Head of caudate nucleus (tissue), 42 donors: ENCODE measurements around the gene IFITM1.
"Not testable (repeated sequence)": the region's sequence is repeated elsewhere in the genome, so short reads cannot be mapped to it uniquely, and the experiment has no call there.

Experiments used
- DNase-seq, 42 donors: peaks; one replicate each; pipeline versions ENCODE4 v3.0.0 to v3.0.0-alpha.2; 2020 to 2021; ENCODE audit warnings: mixed read lengths in 7 of 42
- intact Hi-C: fragments of 100-400 bp; cut with DNase I; formaldehyde crosslinking; loops from one replicate; pipeline ENCODE4 v1.15.0; 2022

IFITM1 gene

DNA sequence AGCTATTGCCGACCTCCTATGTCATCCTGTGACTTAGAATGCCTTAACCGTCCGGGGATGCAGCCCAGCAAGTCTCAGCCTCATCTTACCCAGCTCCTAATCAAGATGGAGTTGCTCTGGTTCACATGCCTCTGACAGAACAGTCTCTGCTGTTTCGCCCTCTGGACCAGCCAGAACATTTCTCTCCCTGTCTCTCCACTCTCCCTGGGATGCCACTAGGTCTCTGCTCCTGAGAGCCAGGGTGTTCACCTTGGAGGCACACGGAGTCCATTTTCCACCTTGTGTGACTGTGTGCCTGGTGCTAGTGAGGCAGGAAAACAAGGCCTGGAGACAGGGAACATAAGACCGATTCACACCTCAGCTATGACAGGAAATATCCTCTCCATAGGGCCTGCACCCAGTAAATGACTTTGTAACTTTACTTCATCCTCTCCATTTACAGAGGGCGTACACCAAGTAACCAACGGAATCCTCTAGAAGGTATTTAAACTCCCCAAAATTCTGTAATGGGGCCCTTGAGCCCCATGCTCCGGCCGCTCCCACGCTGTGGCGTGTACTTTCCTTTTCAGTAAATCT is 38.7 kb downstream of the IFITM1 start:
- no peak for DNase-seq

DNA sequence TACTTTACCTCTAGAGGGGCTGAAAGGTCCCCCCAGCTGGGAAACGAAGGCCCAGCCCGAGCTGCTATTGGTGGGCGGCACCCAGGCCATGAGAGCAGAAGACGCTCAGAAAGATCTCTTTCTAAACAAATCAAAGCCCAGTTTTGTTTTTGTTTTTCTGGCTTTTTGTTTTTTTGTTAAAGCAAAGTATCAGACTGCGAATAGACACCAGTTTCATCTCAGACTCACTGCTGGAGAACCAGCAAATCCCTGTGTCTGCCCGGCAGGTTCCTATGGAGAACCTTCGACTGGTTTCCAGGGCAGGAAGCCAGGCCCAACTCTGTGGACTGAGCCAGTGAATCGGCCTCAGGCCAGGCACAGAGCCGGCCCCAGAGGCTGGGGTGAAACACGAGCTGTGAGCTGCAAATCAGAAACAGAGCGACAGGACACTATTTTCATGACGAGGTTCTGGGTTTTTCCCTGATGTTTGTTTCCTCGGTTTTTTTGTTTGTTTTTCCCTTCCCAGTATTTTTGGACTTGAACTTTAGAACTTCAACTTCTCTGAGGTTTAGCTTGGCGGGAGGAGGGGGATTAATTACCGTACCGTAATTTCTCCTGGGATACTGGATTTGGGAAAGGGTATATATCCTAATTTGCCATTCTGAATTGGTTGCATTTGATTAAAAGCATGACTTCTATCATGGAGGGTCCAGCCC is 39.5 kb downstream of the IFITM1 start:
- peak; percentile 38 to 86 (median 71) for DNase-seq
- intact Hi-C loops, result loop anchor here (10.0 kb wide), 2 partner anchors 49 to 149 kb away; partner anchors contain the start of genes BET1L, IFITM2 and RIC8A

More for the DNA sequence above, 38.7 kb downstream of the IFITM1 start:
- intact Hi-C loops, result loop anchor here (10.0 kb wide), 2 partner anchors 48 to 148 kb away; partner anchors contain the start of genes BET1L, IFITM2 and RIC8A

DNA sequence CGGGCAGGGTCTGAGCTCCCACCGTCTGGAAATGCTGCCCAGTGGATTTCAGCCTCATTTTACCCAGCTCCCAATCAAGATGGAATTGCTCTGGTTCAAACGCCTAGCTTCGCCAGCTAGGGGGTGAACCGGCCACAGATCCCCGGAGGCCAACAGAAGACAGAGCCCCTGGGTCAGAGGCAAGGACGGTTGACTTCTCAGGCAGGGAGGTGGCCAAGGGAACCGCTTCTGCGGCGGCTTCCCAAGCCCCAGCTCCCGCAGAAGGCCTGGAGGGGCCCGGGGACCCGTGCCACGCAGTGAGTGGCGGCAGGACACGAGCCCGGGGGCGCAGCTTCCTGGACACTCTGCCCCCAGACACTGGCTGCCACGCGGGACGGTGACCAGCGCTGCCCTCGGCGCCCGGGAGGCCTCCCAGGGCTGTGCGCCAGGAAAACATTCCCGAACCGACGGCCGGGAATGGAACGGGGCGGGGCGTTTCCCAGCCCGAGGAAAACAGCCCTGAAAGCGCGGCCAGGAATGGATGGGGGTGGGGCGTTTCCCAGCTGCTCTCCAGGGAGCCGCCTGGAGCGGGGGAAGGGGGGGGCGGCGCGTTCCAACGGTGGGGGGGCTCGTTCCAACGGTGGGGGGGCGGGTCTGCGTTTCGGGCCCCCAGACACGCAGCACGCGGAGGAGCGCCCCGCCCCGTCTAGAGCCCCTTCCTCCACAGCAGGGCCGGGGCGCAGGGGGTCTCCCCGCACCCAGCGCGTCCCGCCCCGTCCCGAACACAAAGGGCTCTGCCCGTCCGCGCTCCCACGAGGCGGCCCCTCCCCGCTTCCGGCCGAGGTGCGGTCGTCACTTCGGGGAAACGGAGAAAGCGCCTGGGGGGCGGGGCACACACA is 42.0 kb downstream of the IFITM1 start:
- intact Hi-C loops, result loop anchor here (10.0 kb wide), 2 partner anchors 51 to 151 kb away; partner anchors contain the start of genes BET1L, IFITM2 and RIC8A
- peak; percentile 51 to 91 (median 79) for DNase-seq

DNA sequence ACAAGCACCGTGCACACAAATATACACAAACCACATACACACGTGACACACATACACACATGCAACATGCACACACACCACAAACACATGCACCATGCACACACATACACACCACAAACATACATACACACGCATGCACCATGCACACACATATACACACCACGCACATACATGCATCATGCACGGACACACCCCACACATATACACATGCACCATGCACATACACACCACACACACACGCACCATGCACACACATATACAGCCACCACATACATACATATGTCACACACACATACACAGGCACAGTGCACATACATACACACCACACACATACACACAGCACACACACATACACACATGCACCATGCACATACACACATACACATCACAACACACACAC is 42.8 kb downstream of the IFITM1 start:
- DNase-seq, result no peak
- intact Hi-C loops, result loop anchor here (10.0 kb wide), 2 partner anchors 52 to 152 kb away; partner anchors contain the start of genes BET1L, IFITM2 and RIC8A

DNA sequence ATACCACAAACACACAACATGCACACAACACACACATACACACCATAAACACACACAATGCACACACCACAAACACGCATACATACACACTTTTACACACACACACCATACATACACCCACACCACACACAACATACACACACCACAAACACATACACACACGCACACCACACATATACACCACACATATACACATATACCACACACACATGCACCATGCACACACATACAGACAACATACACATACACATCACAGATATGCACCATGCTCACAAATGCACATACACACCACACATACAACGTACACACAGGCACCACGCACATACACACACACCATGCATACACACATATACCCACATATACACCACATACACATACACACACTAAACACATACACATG is 43.7 kb downstream of the IFITM1 start:
- no peak for DNase-seq
- intact Hi-C loops, result loop anchor here (10.0 kb wide), 2 partner anchors 53 to 153 kb away; partner anchors contain the start of genes BET1L, IFITM2 and RIC8A

DNA sequence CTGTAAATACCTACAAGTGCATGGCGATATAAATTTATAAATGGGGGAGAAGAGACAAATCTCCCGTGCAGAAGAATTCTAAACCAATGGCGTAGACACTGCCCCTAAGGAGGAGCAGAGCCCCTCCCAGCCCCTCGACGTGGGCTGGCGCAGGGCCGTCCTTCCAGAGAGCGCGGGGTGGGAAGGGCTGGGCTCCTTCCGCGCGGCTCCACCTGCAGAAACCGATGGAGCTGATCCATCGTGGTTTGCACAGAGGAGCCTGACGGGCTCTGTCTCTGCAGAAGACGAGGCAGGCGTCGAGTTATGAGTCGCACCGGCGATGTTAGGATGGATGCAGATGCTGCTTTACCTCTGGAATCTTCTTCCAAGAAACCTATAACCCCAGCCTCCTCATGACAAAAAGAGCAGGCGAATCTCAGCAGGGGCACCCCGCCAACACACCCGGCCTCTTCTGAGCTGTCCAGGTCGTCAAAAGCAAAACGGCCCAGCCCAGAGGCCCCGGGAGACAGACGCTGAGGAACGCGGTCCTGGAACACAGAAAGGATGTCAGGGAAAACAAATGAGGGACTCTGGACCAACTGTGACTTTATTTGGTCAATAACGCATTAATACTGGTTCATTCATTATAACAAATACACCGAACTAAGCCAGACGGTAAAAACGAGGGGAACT is 44.4 kb downstream of the IFITM1 start:
- intact Hi-C loops, result loop anchor here (10.0 kb wide), 2 partner anchors 53 to 153 kb away; partner anchors contain the start of genes BET1L, IFITM2 and RIC8A
- DNase-seq, result no peak

DNA sequence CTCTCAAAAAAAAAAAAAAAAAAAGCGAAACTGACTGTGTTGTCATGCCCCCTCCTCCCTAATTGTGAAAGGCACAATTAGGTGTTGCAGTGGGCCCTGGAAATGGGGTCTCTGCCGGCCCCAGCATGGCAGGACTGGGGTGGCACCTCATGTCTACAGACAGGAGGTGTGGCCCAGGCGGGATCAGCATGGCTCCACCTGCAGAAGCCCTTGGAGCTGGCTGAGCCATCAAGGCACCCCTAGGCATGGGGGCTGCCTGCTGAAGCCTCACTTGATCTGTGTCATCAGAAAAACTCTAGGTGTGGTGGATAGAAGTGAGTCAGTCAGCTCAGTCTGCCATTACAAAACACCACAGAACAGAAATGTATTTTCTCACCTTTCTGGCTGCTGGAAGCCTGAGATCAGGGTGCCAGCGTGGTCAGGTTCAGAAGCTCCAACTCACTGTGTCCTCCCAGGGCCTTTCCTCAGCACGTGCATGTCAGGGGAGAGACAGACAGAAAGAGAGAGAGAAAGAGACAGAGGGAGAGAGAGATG is 45.4 kb downstream of the IFITM1 start:
- peak in 6 of 42 donors; percentile 34 to 79 (median 60) for DNase-seq
- intact Hi-C loops, result loop anchor here (10.0 kb wide), 2 partner anchors 54 to 154 kb away; partner anchors contain the start of genes BET1L, IFITM2 and RIC8A

DNA sequence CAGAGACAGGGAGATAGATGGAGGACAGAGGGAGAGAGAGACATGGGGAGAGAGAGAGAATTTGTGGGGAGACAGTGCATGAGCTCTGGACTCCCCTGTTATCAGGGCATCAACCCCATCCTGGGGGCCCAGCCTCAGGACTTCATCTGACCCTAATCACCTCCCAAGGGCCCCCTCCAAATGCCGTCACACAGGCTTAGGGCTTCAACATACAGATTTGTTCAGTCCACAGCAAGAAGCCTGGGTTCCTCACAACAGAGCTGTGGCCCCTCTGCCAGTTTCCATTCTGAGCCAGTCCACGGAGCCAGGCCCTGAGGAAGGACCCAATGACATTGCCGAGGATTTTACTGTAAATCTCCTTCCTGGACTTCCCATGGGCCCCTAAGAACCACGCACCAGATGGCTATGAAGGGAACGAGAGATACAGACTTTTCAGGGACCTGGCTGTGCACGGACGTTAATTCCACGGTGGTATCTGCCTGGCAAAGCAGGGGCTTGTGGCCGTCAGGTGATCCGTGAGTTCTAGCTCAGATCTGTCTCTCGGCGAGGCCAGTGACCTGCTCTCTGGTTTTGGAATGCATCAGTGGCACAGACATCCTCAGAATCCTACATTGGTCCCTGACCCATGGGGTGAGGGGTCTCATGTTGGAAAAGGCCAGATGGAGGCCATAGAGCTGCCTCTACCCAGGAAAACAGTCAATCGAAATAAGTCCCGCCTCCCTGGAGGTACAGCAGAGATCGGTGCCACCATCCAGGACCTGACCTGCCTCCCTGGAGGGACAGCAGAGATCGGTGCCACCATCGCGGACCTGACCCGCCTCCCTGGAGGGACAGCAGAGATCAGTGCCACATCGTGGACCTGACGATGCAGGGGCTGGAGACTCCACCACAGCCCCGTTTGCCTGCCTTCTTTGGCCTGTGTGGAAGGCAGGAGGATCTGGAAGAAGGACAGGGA is 46.8 kb downstream of the IFITM1 start:
- intact Hi-C loops, result no loop called here

DNA sequence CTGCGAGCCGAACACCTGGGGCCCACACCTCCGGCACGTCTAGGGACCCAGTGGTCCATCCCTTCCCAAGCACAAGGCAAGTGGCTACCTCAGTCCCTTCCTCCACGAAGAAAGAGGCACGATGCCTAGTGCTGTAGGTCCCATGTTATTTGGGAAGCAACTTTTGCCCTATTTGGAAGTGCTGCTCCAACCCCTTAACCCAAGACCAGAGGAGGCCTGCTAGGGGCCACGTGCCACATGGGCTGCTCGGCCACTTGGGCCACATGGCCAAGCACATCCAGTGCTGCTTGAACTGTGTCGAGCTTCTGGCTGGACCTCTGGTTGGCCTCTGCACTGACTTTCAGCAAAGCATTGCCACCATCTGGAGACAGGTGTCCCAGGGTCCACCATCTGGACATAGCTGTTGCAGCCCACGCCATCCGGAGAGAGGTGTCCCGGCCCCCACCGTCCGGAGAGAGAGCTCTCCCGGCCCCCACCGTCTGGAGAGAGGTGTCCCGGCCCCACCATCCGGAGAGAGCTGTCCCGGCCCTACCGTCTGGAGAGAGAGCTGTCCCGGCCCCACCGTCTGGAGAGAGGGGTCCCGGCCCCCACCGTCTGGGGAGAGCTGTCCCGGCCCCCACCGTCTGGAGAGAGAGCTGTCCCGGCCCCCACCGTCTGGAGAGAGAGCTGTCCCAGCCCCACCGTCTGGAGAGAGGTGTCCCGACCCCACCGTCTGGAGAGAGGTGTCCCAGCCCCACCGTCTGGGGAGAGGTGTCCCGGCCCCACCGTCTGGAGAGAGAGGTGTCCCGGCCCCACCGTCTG is 49.0 kb downstream of the IFITM1 start:
- intact Hi-C loops, result no loop called here
- peak in 1 of 42 donors; percentile 20 for DNase-seq

More for the DNA sequence above, 46.8 kb downstream of the IFITM1 start:
- no peak for DNase-seq

DNA sequence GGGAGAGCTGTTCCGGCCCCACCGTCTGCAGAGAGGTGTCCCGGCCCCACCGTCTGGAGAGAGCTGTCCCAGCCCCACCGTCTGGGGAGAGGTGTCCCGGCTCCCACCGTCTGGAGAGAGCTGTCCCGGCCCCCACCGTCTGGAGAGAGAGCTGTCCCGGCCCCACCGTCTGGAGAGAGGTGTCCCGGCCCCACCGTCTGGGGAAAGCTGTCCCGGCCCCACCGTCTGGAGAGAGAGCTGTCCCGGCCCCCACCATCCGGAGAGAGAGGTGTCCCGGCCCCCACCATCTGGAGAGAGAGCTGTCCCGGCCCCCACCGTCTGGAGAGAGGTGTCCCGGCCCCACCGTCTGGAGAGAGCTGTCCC is 49.6 kb downstream of the IFITM1 start:
- DNase-seq, result peak in 1 of 42 donors; percentile 3
- intact Hi-C loops, result not testable (repeated sequence)

DNA sequence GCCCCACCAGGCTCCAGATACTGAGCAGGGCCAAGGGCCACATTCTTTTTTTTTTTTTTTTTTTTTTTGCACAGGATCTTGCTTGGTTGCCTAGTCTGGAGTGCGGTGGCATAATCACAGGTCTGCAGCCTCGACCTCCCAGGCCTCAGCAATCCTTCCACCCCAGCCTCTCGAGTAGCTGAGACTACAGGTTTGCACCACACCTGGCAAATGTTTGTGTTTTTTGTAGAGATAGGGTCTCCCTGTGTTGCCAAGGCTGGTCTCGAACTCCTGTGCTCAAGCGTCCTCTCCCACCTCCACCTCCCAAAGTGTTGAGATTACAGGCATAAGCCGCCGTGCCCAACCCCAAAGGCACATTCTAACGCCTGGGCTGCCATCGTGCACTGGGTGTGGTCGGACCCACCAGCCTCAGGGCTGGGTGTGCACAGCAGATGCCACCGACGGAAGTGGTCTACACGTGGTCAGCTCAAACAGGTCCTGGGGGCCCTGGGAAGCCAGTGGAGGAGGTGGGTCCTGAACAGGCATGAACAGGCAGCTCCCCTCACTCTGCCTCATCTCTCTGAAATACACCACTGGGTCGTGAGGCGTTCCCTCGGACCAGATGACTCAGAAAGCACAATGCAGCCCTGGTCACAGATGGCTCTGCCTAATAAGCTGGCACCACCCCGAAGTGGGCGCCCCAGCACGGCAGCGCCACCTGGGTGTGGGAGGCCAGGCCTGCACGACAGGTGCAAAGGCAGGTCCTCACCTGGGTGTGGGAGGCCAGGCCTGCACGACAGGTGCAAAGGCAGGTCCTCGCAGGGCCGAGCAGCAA is 50.3 kb downstream of the IFITM1 start:
- intact Hi-C loops, result no loop called here
- peak in 2 of 42 donors; percentile 17 to 29 for DNase-seq
